ENCODE measurements around the gene TREM2.

Gene TREM2

DNA sequence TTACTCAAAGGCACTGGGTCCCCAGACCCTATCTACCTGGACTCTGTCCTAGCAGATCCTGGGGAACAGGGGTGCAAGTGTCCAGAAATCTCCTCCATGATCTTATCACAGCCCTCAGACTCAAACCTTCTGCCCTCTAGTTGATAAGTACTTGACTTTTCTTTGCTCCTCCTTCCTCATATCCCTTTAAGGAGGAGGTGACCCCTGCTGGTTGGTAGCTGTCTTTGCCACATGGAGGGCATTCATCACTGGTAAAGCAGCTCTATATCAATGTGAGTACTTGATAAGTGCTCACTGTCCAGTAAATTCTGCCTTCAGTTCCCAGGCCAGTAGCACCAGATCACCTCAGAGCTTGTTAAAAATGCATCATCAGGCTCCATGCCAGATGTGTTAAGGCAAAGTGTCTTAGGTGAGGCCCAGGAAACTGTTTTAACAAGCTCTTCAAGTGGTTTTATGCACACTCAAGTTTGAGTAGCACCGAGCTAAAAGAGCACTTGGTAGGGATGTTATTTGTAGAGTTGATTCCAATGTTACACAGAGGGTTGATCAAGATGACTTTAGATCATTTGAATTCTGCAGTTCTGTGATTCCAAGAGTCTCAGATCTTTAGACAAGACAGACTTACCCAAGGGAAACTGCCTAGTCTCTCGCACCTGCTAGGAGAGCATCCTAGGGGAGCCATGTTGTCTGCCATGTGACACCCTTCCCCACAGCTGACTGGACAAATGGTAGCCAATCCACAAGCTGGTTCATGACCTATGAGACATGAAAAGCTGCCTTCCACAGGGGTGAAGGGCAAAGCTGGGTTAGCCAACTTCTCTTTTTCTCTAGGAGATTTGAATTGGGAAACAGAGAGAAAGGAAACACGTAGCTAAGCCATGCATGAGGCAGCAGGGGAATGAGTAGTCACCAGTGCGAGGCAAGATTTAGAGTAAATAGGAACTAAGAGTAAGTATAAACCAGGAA is 19.4 kb upstream of the TREM2 start:
- peak; percentile 50 for DNase-seq

DNA sequence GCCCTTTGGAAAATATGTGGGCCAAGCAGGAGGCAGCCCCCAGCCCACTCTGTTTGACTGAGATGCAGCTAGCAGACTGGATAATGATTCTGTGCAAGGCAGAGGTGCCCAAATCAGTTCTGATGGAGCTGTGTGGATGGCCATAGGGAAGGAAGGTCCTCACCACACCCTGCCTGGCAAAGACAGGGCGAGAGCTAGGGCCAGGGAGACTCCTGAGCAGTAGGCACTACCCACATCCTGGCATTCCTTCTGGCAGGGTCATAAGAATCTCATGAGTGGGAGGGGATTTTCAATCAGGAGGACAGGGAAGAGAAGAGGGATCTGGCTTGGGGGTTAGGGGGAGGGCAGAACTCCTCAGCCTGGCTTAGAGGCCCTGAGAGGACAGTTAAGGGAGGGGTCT is 18.6 kb upstream of the TREM2 start:
- no peak for DNase-seq

DNA sequence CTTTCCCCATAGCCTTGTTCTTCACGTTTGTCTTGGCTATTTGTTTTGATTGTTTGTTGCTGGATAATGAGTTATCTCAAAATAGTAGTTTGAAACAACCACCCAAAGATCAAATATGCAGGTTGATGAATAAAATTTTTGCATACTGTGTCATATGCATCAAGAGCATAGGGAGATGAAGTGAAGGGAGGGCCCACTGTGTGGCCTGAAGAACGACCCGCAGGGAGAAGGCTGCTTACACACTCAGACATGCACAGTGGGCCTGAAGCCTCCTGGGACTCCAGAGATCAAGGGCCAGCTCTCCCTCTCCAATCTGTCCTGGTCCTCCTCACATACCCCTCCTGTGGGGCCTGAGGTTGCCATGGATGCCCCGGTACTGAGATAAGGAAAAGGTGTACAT is 16.2 kb upstream of the TREM2 start:
- DNase-seq, result no peak

DNA sequence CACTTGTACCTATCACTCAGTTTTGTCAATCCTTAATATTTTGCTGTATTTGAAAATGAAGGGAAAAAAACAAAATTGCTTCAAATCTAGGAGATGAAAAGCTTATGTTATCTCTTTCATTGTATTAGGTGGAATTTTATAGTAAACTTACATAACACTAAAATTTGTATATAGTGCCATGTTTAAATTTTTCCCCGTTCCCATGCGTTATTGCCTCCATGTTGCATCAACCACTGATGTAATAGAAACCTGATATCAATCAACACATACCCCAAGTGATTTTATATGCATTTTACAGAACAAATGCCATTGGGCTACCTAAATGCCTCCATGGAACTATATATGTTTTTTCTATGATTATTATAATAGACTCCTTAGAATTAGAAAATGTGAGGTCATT is 14.8 kb upstream of the TREM2 start:
- DNase-seq, result no peak

DNA sequence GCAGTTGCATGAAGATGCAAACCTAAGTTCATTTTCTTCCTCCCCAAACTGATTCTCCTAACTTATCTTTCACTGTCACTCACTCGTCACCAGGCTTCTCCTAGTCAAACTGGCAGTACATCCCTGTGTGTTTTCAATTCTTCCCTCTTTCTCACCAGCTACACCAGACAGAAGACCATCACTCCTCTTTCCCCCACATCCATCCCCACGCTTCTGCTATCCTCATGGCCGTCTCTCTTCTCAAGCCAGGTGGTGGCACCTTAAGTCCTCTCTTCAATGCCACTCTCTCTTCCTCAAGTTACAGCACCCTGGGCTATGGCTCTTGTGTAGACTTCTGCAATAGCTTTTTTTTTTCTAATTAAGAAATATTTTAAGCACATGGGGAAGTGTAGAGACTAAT is 14.4 kb upstream of the TREM2 start:
- no peak for DNase-seq

DNA sequence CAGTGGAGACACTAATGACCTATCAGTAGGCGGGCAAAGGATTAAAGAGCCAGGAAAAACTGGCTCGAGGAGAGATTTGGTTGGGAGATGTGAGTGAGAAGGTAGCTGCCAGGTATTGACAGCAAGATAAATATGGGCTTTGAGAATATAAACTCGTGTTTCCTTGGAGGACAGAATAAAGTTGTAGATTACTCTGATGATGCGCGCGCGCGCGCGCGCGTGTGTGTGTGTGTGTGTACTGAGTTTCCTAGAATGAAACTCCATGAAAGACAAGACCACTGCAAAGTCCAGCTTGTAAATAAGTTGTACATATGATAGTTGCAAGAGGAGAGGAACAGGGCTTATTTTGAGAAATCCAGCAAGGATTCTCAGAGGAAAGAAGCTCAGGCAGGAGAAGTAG is 13.3 kb upstream of the TREM2 start:
- DNase-seq, result no peak

DNA sequence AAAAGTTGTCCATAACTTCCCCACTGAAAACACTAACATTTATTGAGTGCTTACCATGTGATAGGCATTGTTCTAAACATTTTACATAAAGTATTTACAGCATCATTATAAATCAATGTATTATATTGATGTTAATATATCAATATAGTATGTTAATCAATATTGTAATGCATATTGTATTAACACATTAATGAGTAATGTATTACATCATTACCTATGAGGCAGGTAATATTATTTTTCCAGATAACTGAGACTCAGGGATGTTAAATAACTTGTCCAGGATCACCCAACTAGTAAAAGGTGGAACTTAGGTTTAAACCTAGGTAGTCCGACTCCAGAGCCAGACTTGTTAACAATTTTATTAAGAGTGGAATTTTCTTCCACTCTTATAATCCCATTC is 12.2 kb upstream of the TREM2 start:
- no peak for DNase-seq

DNA sequence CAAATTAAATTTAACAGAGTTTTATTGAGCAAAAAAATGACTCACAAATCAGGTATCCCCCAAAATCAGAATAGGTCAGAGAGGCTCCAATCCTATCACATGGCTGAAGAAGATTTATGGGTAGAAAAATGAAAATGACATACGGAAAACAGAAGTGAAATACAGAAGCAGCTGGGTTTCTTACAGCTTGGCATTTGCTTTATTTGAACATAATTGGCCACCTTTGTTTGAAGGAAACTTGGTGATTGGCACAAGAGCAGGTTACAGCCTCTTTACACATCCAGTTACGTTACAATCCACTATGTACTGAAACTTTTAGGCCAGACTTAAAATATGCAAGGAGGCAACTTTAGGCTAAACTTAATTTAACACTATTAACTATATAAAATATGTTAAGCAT is 11.7 kb upstream of the TREM2 start:
- DNase-seq, result no peak

DNA sequence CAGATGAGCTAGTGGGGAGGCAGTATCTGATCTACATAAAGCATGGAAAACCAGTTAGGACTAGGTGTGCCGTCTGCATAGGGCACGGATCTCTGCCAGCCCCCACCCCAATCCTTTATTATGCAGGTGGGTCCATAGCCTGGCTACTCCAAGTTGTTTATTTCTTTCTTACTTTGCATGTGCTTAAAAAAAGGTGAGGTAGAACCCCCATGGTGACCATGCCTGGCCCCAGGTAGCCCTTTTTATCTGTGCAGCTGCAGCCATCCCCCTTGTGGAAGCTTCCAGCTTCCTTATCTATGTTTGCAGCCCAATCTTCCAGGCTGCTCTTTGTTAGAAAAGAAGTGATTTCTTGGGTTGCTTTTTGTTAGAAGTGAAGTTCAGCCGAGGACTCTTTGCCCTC is 9.0 kb upstream of the TREM2 start:
- DNase-seq, result no peak

DNA sequence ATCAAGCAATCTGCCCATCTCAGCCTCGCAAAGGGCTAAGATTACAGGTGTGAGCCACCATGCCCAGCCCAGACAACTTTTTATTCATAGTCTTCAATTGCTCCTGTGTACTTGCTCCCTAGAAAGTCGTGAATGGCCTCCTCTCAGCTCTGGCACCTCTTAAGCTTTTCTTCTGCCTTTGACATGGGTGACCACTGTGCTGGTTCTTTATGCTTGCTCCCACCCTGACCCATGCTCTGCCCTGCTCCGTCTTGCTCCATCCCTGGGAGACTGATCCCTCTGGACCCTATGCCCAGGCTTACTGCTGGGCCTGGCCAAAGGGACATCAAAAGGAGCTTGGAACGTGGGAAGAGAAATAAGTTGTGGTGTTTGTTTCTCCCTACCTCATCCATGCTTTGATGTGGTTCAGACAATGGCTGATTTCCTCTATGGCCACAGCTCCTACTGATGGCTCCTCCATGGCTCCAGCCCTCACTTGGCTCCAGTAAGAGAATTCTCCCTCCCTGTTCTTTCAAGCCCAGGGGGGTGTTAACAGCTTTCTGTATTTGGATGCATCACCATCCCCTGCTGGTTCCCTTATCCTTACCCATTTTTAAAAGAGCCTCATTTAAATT is 7.7 kb upstream of the TREM2 start:
- no peak for DNase-seq

DNA sequence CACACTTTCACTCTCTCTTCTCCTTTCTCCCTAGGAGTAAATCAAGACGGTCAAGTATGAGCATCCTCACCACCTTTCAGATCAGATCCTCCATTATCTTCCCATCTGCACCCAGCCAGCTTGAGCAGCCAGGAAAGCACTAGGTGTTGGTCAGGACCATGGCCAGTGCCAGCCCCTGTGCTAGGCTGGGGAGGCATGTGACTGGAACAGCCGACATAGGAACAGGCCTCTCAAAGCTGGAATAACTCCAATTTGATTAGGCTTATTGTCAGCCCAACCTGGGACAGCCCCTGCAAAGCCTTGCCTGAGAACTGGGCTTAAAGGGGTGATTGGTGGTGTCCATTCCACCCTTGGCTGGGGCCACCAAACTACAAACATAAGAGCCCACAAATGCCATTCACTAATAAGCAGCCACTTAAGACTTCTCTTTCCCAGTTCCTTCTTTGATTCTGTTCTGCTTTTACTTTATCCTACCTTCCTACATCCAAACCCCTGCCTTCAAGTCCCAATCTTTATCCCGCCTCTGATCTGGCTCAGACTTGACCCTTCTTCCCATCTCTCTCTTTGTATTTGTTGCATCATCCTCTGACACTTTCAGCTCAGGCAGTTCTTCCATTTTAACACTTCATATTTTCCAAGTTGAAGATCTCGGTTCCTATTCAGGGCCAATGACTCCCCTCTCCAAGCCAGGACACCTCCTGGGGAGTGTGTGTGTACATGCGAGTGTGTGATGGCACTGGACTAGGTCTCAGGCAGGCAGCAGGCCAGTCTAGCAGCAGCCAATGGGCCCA is 4.5 kb upstream of the TREM2 start:
- DNase-seq, result no peak

DNA sequence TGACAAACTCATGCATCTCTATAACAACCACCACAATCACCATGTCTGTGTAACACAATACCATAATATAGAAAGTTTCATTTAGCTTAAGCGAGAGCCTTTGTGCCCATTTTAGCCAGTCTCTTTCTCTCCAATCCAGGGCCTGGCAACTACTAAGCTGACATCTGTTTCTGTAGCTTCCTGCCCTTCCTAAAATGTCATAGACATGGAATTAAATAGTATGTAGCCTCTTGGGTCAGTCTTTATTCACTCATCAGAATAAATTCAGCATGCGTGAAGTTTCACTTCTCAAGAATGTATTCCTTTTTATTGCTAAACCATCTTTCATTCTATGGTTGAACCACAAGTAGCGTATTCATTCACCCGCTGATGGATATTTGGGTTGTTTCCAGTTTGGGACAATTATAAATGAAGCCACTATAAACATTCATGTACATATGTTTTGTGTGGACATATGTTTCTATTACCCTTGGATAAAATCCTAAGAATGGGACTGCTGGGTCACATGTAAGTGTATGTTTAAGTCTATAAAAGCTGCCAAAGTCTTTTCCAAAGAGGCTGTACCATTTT is 1.7 kb upstream of the TREM2 start:
- DNase-seq, result no peak

DNA sequence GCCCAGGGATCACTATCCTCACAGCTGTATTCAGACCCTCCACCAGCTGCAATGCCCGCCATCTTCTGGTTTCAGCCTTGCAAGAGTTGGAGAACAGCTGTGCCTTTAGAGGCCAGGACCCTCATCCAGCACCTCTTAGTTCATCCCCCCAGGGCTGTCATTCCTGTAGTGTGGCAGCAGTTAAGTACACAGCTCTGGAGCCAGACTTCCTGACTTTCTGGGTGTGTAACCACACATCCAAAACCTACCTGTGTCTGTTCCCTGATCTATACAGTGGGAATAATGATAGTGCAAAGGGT is 452 bp upstream of the TREM2 start:
- no peak for DNase-seq

DNA sequence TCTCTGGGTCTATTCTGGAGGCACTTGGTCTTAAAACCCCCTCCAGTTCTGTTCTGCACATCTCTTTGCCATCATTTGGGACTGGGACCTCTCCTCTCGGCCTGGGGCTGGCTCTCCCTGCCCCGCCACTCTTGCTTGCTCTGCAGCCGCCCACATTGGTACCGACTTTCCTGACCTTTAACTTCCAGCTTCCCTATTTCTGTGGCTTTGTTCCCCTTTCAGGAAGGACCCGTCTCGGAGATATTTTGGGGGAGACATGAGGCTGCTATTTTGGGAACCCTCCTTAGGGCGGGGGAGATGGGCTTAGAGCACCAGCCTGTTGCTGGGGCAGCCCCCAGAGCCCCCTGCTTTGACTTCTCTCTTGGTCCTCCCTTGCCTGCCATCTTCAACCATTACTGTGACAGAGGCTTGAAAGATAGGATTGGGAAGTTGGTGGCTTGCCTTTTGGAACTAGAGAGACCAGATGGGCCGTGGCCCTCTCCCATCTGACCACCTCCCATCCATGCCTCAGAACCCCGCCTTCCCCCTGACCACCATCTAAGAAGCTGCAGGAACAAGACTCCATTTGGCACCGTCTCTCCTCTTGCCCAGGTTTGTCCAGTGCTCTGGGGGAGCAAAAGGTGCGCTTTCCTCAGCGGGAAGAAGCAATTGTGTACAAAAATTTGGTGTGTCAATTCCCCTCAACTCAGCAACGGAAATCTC is 914 bp downstream of the TREM2 start:
- no peak for DNase-seq

DNA sequence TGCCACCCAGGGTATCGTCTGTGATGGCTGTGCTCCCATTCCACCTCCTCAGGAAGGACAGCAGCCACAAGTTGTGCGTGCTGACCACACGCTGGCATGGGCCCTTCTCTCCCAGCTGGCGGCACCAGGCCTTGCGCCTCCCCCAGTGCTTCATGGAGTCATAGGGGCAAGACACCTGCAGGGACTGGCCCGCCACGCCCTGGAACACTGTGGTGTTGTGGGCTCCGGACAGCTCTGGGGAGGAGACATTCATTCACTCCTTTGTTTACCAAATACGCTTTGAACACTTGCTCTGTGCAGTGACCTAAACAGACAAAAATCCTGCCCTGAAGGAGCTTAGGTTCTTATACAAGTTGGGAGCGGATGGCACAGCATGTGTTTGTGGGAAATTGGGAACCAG is 1.5 kb downstream of the TREM2 start:
- DNase-seq, result no peak

DNA sequence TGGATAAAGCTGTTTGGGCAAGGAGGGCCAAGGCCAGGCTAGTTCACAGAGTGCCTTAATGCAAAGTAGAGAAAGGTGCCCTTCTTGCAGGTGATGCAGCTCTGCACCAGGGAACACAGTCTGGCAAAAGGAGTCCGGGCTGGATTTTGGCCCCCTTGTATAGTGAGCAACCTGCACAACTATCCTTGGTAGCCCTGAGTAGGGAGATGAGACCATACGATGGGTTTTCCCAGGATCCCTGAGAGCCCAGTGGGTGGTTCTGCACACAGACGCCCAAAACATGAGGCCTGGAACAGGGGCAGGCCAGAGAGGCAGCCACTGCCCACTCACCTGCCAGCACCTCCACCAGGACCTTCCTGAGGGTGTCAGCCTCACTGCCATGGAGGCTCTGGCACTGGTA is 2.0 kb downstream of the TREM2 start:
- DNase-seq, result no peak

DNA sequence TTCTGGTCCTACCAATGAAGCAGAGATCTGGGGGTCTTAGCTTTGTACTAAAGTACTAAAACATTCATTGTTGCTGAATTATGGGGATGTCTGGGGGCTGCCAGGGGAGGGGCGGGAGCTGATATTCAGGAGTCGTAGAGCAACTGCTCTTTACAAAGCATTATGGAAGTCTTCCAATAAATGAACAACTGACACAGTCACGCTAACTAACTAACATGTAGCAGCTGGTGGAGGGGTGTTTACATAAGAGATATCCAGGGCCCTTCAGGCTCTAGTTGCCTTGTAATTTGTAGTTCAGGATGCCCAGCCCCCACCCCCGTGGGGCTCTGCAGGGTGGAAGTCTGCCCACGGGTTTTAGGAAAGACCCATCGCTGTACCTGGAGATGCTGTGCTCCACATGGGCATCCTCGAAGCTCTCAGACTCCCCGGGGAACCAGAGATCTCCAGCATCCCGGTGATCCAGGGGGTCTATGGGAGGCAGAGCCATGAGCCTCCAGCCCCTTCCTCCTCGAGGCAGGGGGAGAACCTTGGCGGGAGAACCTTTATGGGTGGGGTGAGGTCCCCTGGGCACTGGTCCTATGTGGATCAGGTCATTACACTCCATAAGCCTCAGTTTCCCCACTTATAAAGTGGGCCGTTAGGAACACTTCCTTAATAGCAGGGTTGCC is 3.4 kb downstream of the TREM2 start:
- peak; percentile 11 for DNase-seq

DNA sequence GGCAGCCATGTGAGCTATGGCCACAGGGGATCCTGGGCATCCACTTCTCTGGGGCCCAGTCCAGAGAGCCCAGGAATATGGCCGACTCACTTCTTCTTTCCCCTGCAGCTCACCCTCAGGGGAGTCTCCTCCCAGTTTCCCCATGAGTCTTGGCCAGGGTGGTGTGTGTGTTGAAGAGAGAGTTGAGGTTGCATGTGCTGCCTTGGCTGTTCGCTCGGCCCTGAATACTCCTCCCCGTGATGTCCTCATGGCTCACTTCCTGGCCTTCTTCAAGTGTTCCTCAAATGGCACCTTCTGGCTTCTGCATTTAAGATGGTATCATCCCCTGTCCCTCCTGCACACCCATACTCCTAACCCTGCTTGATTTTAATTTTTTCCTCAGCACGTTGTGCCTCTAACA is 5.6 kb downstream of the TREM2 start:
- no peak for DNase-seq

DNA sequence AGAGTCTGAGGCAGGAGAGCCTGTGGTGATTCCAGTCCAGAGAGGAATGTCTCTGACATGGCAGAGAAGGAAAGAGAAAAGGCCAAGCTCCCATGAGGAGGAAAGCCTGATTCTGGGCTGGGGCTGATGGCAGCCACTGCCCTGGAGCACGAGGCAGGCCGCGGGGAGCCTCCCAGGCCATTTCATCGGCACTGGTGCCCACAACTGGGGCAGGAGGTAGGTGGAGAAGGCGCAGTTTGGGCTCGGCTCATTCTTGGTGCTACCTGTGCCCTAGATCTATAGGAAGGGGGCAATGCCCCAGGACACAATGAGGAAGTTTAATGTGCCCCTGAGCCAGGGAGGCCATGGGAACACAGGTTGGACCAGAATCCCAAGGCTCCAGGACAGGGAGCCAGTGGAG is 6.1 kb downstream of the TREM2 start:
- no peak for DNase-seq

DNA sequence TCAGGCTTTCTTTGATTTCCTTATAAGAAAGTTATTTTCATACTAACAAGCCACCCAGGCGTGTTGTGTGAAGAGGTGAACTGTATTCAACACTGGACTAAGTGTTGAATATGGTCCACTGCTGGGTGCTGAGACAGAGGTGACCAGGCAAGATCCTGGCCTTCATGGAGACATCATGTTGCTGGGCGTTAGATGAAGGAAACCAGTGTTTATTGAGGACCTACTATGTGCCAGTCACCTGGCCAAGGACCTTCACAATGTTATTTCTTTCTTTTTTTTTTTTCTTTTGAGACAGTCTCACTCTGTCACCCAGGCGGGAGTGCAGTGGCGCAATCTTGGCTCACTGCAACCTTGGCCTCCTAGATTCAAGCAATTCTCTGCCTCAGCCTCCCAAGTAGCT is 6.9 kb downstream of the TREM2 start:
- no peak for DNase-seq

DNA sequence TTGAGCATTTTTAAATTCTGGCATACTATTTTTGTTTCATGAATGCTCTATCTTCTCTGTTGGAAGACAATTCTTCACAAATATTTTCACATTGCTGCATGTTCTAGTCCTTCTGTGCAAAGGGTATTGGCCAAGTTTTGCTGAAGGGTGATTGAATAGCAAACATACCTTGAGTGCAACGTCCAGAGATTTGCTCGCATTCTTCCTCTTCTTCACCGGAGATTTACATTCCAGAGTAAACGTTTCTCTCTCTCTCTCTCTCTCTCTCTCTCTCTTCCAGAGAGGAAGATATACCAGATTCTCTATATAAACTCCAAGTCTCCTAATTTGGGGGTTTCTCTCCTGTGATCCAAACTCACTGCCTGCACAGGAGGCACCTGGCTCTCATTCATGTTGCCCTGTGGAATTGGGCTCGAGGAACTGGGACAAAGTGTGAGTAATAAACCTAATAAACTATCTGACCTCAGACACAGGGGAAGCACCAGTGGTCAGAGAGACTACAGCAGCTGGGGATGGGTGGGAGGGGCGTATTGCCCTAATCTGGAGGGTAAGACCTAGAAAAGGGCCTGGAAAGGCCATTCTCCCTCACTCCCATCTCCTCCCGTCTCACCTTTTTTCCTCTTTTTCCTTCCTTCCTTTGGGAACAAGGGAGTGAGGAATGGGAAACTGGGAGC is 7.6 kb downstream of the TREM2 start:
- no peak for DNase-seq

Data from NCI-H2171 (cell line).